GM19240 (cell line): ENCODE data around the gene GAS7.
A peak's percentile ranks its signal among the peaks of the same experiment; 100 is the strongest.

ENCODE experiments used
- DNase-seq: peaks from one replicate; pipeline ENCODE4 v3.0.0; 2011; ENCODE audit warnings: low spot score; ENCODE audit not compliant: insufficient read length

The GAS7 gene

GRCh38 chr17:9953492-9953891 lies 244.9 kb downstream of the GAS7 start:
- DNase-seq: no peak

- no peak for DNase-seq
Measured at GRCh38 chr17:9951803-9952202, 246.6 kb downstream of the GAS7 start.

DNA sequence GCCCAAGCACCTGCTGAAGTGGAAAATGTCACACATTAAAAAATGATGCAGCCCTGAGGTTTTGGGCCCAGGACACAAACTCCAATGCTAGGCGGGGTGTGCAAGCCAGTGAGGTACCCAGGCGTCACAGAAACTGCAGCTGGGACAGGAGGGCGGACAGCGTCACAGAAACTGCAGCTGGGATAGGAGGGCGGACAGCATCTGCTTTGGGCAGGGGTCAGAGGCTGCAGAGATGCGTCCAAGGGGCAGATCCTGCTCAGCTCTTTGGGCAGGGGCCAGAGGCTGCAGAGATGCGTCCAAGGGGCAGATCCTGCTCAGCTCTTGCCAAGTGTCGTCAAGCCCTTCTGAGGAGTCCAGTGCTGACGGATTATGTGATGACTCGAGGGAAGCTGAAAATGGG lies 249.5 kb downstream of the GAS7 start:
- no peak for DNase-seq

- no peak for DNase-seq
Measured at GRCh38 chr17:9944704-9945103, 253.7 kb downstream of the GAS7 start.

DNA sequence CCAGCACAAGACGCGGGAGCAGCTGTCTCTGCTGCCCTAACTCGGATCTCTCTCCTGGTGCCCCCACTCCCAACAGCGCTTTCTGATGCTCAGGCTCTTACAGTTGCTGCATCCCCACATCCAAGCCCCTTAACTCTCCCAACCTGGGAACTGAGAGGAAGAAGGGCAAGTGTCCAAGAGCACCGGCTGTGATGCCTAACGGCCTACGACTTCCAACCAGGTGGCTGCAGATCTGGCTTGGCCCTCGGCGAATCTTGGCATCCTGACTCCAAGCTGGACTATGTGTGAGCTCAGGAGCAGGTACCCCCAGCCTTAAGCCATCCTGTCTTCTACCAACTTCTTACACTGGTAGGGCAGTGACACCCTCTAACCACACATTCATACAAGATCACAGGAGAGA lies 255.1 kb downstream of the GAS7 start:
- DNase-seq: no peak

DNA sequence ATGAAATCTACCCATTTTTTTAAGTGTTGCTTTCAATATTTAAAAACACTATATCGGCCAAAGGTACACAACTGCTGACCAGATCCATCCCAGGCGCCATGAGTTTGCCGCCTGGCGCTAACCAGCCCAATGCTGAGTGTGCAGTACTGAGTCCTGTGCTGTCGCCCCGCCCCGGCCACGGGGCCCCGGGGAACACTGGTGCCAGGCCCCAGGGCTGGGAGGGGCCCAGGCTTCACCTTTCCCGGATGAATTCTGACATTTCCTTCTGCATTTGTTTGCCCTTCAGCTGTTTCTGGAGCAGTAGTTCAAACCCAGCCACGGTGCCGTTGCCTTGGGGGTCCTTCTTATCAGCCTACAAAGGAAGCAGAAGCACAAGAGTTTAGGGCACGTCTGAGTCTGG lies 255.5 kb downstream of the GAS7 start:
- DNase-seq: no peak

GRCh38 chr17:9941305-9941704 lies 257.1 kb downstream of the GAS7 start:
- DNase-seq: no peak

DNA sequence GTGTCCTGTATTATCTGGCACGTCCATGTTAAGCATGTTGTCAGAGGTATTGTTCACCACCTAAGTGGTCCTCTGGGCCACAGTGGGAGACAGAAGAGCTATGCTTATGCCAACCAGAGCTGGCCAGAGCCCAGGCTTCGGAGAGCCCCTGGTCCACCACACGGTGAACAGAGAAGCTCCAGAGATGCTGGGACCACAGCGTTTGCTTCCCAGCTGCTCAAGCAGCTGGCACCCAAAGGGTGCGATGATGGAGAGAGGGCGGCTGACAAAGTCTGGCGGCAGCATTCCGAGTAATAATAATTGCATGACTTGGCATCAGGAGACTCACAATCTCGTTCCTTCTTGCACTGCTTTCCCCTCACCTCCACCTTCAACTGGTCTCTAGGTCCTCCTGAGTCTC lies 257.6 kb downstream of the GAS7 start:
- DNase-seq: no peak

- DNase-seq: no peak
Measured at GRCh38 chr17:9938764-9939163, 259.6 kb downstream of the GAS7 start.

GRCh38 chr17:9937901-9938300 lies 260.5 kb downstream of the GAS7 start:
- no peak for DNase-seq

GRCh38 chr17:9937241-9937761 lies 261.1 kb downstream of the GAS7 start:
- no peak for DNase-seq

DNA sequence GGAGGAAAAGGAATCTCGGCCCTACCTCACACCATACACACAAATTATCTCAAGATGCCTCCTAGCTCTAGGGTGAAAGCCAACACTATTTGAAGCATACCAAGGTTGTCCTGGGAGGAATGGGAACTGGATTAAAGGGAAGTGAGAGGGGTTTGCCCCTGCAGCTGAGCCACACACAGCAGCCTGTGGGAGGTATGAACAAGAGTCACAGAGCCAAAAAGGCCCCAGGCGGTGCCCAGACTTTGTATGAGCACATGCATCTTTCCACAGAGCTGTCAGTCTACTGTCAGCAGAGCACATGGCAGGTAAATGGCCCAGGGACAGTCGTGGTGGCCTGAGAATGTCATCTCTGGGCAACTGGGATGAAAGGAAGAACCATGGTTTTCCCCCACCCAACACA lies 262.3 kb downstream of the GAS7 start:
- no peak for DNase-seq

GRCh38 chr17:9935408-9935807 lies 263.0 kb downstream of the GAS7 start:
- no peak for DNase-seq

GRCh38 chr17:9934331-9934730 lies 264.1 kb downstream of the GAS7 start:
- no peak for DNase-seq

GRCh38 chr17:9932491-9932890 lies 265.9 kb downstream of the GAS7 start:
- no peak for DNase-seq

DNA sequence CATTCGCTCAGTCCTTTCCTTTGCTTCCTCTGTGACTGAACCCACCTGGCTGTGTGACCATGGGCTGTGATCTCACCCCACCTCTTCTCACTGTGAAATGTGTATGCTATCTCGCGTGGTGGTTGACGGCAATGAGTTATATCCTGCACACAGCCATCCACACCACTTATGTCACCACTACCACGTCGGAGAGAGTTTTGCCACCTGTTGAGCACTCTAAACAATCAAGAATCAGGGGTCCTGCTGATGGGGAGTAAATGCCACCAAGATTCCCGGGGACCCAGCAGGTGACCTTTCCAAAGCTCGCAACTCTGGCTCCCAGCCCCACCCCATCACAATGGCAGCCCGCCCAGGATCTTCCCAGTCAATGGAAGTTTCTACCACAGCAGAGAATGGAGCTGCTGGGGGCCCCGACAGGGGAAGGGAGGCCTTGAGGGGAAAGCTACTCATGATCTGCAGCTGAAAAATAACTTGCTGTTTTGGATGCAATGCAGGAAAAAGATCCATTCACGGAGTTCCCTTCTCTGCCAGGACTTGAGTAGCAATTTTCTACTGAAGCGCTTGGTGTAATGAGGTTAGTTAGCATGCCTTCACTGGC lies 267.2 kb downstream of the GAS7 start:
- no peak for DNase-seq

DNA sequence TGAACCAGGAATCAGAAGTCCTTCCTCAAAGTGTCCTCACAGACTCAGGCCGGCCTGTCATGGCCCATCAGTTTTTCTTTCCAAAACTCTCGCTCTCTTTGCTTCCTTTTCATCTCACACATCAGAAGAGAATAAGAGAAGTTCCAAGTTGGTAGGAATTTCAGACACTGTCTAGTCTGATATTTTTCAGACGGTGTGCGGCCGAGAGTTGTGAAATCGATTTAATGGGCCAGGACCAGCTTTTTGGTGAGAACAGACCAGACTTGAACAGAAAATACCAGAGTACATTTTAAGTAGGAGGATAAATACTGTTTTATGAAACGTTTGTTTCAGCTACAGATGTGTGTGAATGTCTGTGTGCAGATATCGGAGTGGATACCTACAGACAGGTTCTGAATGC lies 268.5 kb downstream of the GAS7 start:
- no peak for DNase-seq

GRCh38 chr17:9928601-9929333 lies 269.6 kb downstream of the GAS7 start:
- DNase-seq: no peak

- DNase-seq: no peak
Measured at GRCh38 chr17:9926150-9926804, 272.1 kb downstream of the GAS7 start.

- DNase-seq: no peak
Measured at GRCh38 chr17:9925457-9925856, 272.9 kb downstream of the GAS7 start.

GRCh38 chr17:9924735-9925191 lies 273.6 kb downstream of the GAS7 start:
- DNase-seq: peak; percentile 42

DNA sequence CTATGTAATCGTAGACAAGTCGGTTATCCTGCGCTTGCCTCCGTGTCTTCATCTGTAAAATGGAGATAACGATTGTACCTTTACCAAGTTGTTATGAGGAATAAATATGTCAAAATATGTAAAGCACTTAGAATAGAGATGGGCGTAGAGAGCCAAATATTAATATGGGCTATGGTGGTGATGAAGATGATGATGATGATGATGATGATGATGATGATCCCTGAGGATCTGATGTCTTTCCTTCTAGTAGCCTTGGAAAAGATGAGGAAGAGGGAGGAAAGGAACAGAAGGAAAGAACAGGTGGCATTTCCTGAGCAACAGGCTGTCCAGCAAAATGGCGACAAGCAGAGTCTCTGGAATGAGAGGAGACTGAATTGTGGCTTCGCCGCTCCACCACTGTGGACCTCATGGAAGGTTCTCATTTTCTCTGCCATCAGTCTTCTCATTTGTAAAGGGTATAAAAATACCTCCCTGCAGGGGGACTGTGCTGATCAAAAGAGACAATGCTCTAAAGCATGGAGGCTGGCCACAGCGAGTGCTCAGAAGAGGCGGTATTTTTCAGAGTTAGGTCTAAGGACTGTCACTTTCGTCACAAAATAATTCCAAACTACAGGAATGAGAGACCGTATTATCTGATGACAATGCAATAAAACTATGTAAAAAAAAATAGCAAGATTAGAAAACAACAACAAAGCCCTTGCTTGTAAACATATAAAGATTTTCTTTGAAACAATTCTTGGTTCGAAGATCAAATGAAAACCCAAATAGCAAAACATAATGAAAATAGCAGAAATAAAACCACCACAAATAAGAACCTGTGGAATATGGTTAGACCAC lies 276.2 kb downstream of the GAS7 start:
- no peak for DNase-seq
